Activated CD8-positive, alpha-beta T cell treated with anti-CD3 and anti-CD28 coated beads for 36 hours (primary cell): Measurements from ENCODE around the gene B4GALT3. TPM values are rescaled to one million over a fixed set of nuclear protein-coding genes. Genes with fewer than 3 reads are reported as not detected.

ENCODE experiments used
- ATAC-seq: fragments of 200-7000 bp; cut with Tn5 transposase; one replicate; pipeline ENCODE4 v1.10.0; 2021; ENCODE audit warnings: mild to moderate bottlenecking, moderate library complexity
- CTCF ChIA-PET: fragments of 350-600 bp; sonication (Branson Sonifier 250); formaldehyde crosslinking; loops from one replicate; lab custom pipeline; 2021; ENCODE audit warnings: antibody characterized with exemption; lab: Charles Lee
- POLR2A ChIA-PET: fragments of 350-600 bp; sonication (Branson Sonifier 250); formaldehyde crosslinking; loops from one replicate; lab custom pipeline; 2021; ENCODE audit warnings: antibody characterized with exemption; lab: Charles Lee
- DNase-seq: peaks from one replicate; pipeline ENCODE4 v3.0.0-alpha.2; 2020
- H3K27ac Mint-ChIP-seq: one replicate; pipeline ENCODE4 v1.8.0; 2021; ENCODE audit warnings: mild to moderate bottlenecking, mixed read lengths
- H3K27me3 Mint-ChIP-seq: one replicate; pipeline ENCODE4 v1.8.0; 2021; ENCODE audit warnings: mixed read lengths
- H3K36me3 Mint-ChIP-seq: one replicate; pipeline ENCODE4 v1.8.0; 2021; ENCODE audit warnings: low read depth, mixed read lengths
- H3K4me1 Mint-ChIP-seq: one replicate; pipeline ENCODE4 v1.8.0; 2021; ENCODE audit warnings: low read depth, mixed read lengths
- H3K4me3 Mint-ChIP-seq: one replicate; pipeline ENCODE4 v1.8.0; 2021; ENCODE audit warnings: mild to moderate bottlenecking, moderate library complexity, mixed read lengths
- H3K9me3 Mint-ChIP-seq: one replicate; pipeline ENCODE4 v1.8.0; 2021; ENCODE audit warnings: mixed read lengths
- CTCF ChIP-seq: fragments of 200-600 bp; IDR thresholded peaks from one replicate; pipeline ENCODE4 v1.8.0; 2022; ENCODE audit warnings: antibody characterized with exemption, mild to moderate bottlenecking
- intact Hi-C: fragments of 100-400 bp; cut with micrococcal nuclease; formaldehyde crosslinking; loops from one replicate; pipeline ENCODE4 v1.10.0; 2022
- total RNA-seq, 2 experiments: library from RNA; stranded (reverse); gene quantifications; one replicate each; pipeline ENCODE4 v1.2.3, GENCODE V29; 2021

The B4GALT3 gene
- total RNA-seq, 2 experiments from 2014 or later = 39.9 to 40.8 TPM

- TF ChIP-seq CTCF = no peak
- Mint-ChIP-seq H3K27me3 (no peaks in the 10 kb centered on the region), H3K27ac (peak overlapping the region; percentile 99), H3K4me3 (peak overlapping the region; percentile 97), H3K36me3 (peaks cover 26% of the 10 kb centered on the region), H3K9me3 (no peaks in the 10 kb centered on the region), H3K4me1 (peaks cover 48% of the 10 kb centered on the region)
- ChIA-PET POLR2A (interaction anchor here (0.7 to 3.7 kb wide), 11 partner anchors 11 to 217 kb away, joined by 3 to 46 read pairs (median 3); partner anchors contain the start of genes ADAMTS4, NDUFS2, PPOX and UFC1), CTCF (interaction anchor here (1.0 to 3.7 kb wide), 7 partner anchors 10 to 116 kb away, joined by 3 to 30 read pairs (median 3); partner anchors contain the start of gene PPOX)
- intact Hi-C loops = no loop called here
- no peak for ATAC-seq
- no peak for DNase-seq
These were observed 717 bp downstream of the B4GALT3 start for GRCh38 chr1:161176468-161177111.

GRCh38 chr1:161175771-161176453 lies 1.4 kb downstream of the B4GALT3 start:
- ATAC-seq (no peak), DNase-seq (no peak)
- Mint-ChIP-seq H3K9me3 (no peaks in the 10 kb centered on the region), H3K4me1 (peaks cover 44% of the 10 kb centered on the region), H3K27me3 (no peaks in the 10 kb centered on the region), H3K4me3 (peak overlapping the region; percentile 97), H3K36me3 (peaks cover 31% of the 10 kb centered on the region), H3K27ac (peak overlapping the region; percentile 99)
- TF ChIP-seq CTCF = no peak
- POLR2A ChIA-PET = interaction anchor here (0.8 to 3.7 kb wide), 9 partner anchors 10 to 128 kb away, joined by 3 to 46 read pairs (median 3); partner anchors contain the start of genes NDUFS2, PPOX and UFC1
- intact Hi-C loops = no loop called here
- CTCF ChIA-PET = interaction anchor here (1.0 to 3.7 kb wide), 4 partner anchors 9 to 116 kb away, joined by 3 to 30 read pairs (median 6); partner anchors contain the start of gene PPOX

- H3K27ac Mint-ChIP-seq = peak overlapping the region; percentile 42
- no peak overlapping the region for H3K4me3 Mint-ChIP-seq
- H3K27me3 Mint-ChIP-seq = no peaks in the 10 kb centered on the region
- POLR2A ChIA-PET = interaction anchor here (1.1 to 3.7 kb wide), 4 partner anchors 9 to 28 kb away, joined by 3 to 46 read pairs (median 8); partner anchors contain the start of genes NDUFS2, PPOX and UFC1
- no peak for ATAC-seq
- CTCF ChIA-PET = interaction anchor here (3.7 kb wide), 1 partner anchor 8 kb away, joined by 30 read pairs; the partner anchor contains the start of gene PPOX
- no peak for DNase-seq
- peaks cover 36% of the 10 kb centered on the region for H3K4me1 Mint-ChIP-seq
- no peak for TF ChIP-seq CTCF
- intact Hi-C loops = no loop called here
- peaks cover 32% of the 10 kb centered on the region for H3K36me3 Mint-ChIP-seq
- H3K9me3 Mint-ChIP-seq = no peaks in the 10 kb centered on the region
These were observed 2.4 kb downstream of the B4GALT3 start for GRCh38 chr1:161174911-161175310.

- peaks cover 32% of the 10 kb centered on the region for H3K36me3 Mint-ChIP-seq
- H3K27ac Mint-ChIP-seq = no peak overlapping the region
- ChIA-PET CTCF (no interaction called here), POLR2A (no interaction called here)
- no peak overlapping the region for H3K4me3 Mint-ChIP-seq
- intact Hi-C loops = no loop called here
- no peaks in the 10 kb centered on the region for H3K9me3 Mint-ChIP-seq
- no peak for TF ChIP-seq CTCF
- no peaks in the 10 kb centered on the region for H3K27me3 Mint-ChIP-seq
- ATAC-seq = no peak
- H3K4me1 Mint-ChIP-seq = peaks cover 36% of the 10 kb centered on the region
- DNase-seq = no peak
These were observed 3.6 kb downstream of the B4GALT3 start for GRCh38 chr1:161173711-161174110.
